ENCODE data around the gene MED26.
A peak's percentile ranks its signal among the peaks of the same experiment; 100 is the strongest.

Gene MED26

GRCh38 chr19:16649734-16650133, 21.7 kb upstream of the MED26 start:
- DNase-seq = peak; percentile 30

DNA sequence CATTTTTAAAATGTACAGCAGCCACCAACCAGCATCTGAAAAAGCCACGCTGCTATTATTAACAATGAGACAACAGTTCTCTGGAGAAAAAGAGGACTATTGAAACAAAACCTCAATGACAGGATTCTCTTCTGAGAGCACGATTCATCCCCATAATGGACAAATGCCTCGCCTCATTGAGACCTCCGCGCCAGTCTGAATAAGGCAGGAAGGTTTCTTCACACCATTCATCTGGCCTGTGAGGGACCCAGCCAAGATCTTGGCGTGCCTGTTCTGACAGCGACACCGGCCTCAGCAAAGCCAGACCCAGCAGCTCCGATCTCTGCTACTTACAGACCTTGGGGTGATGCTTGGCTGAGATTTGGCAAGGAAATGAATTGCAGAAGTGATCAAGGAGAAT, 17.1 kb upstream of the MED26 start:
- DNase-seq = no peak

DNA sequence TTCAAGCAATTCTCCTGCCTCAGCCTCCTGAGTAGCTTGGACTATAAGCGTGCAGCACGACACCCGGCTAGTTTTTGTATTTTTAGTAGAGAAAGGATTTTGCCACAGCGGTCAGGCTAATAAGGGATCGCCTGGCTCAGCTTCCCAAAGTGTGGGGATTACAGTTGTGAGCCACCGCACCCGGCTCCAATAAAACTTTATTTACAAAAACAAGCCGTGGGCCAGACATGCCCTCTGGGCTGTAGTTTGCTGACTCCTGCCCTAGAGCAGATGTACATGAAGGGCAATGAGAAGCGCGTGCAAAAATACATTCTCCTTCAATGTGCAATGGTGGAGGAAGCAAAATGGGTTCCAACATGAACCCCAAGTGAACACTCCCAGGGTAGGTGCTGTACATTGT, 13.7 kb upstream of the MED26 start:
- no peak for DNase-seq

GRCh38 chr19:16640951-16641350, 12.9 kb upstream of the MED26 start:
- DNase-seq = no peak

DNA sequence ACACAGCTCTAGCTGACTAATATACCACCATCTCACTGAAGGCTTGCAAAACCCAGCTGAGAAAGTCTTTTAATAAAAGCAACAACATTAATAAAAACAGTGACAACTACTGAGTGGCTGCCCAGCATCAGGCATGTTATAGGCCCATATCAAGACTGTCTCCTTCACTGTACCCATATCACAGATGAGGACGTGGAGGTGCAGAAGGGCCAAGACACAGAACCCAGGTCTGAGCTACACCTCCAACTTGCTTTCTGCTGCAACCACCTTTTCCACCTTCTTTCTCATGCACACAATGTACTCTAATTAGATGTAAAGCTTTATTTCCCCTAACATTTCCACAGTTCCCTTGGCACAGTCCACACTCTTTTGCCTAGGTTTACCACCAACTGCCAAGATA, 10.7 kb upstream of the MED26 start:
- no peak for DNase-seq

DNA sequence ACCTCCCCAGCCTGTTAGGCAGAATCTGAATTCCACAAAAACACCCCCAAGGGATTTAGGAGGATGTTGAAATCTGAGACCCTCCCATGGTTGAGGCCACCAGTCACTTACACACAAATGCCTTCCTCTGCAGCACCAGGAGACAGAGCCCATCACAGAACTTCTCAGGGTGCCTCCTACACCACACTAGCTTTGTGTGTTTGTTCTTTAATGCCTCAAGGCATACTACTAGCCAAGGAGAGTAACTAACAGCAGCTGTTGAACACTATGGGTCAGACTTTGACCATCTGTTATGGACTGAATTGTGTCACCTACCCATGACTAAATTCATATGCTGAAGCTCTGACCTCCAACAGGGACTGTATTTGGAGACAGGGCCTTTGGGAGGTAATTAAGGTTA, 9.5 kb upstream of the MED26 start:
- DNase-seq = no peak

DNA sequence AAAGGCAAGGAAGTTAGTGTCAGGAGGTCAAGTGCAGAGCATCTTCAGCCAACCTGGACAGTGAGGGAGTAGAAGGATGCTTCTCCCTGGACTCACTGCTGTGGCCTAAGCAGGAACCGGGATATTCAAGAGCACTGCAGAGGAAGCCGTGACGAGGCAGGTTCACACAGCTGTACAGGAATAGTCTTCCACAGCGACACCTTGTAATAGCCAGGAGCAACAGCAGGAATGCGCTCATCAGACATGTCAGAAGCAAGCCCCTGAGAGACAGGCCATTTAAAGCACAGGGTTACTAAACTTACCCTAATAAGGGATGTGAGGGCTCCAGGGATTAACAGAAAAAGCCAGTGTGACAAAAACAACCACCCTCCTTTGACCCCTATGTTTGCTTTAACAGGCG, 3.5 kb upstream of the MED26 start:
- DNase-seq = no peak

- DNase-seq = peak; percentile 35
Observed at GRCh38 chr19:16628984-16629691, 1.1 kb upstream of the MED26 start.

DNA sequence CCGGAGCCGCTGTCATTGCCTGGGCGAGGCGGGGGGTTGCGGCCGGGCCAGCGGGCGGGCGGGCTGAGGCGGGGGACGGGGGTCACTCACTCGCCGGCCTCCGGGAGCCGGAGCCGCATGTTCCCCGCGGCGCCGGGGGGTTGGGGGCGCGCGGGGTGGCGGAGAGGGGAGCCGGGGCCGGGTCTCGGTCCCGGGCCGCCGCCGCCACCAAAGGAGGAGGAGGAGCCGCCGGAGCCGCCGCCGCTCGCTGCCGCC, 149 bp downstream of the MED26 start:
- no peak for DNase-seq

GRCh38 chr19:16627193-16627927, 644 bp downstream of the MED26 start:
- peak; percentile 63 for DNase-seq

DNA sequence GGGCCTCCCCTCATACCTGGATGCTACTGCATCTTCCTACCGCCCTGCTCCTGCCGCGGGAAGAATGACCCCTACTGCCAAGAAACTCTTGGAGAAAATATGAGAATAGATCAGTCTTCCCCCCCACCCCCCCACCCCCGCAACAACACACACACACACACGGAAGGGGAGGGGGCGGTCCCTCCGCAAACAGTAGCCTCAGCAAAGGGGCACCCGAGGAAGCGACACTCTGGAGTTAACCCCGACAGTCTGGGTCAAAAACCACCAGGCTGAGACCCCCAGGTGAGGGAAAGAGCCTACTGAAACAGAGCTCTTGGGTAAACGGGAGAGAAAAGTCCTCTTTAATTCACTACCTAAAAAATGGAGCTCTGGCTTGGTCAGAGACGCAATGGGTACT, 1.2 kb downstream of the MED26 start:
- no peak for DNase-seq

GRCh38 chr19:16625163-16625958, 2.6 kb downstream of the MED26 start:
- DNase-seq = no peak

GRCh38 chr19:16624236-16624635, 3.8 kb downstream of the MED26 start:
- no peak for DNase-seq

GRCh38 chr19:16623576-16623975, 4.4 kb downstream of the MED26 start:
- DNase-seq = no peak

- DNase-seq = no peak
Observed at GRCh38 chr19:16623066-16623465, 4.9 kb downstream of the MED26 start.

DNA sequence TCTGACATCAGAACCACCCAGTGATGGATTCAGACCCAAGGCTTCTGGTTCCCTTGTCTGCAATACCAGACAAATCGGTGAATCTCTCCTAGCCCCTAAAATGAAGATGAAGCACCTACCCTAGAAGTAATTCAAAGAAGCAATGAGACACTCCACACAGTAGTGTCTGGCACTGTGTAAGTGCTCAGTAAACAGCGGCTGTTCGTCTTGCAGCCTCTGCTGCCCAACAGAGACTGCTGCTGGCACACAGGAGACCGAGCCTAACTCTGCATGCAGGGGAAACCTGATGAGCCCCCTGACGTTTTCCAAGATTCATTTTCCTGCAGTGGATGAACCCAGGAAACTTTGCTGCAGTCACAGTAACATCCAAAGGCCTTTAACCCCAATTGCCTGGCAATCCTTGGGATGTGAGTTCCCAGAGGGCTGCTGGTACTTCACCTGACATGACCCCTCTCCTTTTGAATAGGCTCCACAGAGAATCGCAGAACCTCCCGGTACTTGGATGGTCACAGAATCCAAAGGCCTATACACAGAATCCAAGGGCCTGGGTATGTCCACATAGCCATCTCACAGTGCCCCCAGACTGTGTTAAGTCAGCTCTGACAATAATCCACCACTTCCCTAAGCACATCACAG, 6.7 kb downstream of the MED26 start:
- DNase-seq = no peak

- DNase-seq = no peak
Observed at GRCh38 chr19:16620584-16620983, 7.4 kb downstream of the MED26 start.

GRCh38 chr19:16620018-16620417, 8.0 kb downstream of the MED26 start:
- no peak for DNase-seq

- DNase-seq = peak; percentile 50
Observed at GRCh38 chr19:16619457-16619856, 8.5 kb downstream of the MED26 start.

- DNase-seq = no peak
Observed at GRCh38 chr19:16618248-16618647, 9.8 kb downstream of the MED26 start.

- DNase-seq = no peak
Observed at GRCh38 chr19:16615808-16616207, 12.2 kb downstream of the MED26 start.

- no peak for DNase-seq
Observed at GRCh38 chr19:16614941-16615340, 13.1 kb downstream of the MED26 start.

DNA sequence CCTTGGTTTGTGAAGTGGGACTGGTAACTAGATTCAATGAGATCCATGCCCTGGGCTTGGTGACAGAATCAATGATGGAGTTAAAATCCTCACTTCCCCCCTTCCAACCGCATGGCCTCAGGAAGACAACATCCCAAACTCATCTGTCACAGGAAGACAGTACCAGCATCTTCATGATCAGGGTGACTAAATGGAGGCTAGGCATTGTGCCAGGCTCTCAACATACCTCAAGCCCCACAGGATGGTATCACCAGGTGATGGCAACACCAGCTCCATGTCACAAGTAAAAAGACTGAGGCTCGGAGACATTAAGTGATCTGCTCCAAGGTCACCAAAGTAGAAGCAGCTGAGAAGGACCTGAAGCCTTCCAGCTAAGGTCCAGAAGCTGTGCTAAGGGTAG, 14.2 kb downstream of the MED26 start:
- no peak for DNase-seq

DNA sequence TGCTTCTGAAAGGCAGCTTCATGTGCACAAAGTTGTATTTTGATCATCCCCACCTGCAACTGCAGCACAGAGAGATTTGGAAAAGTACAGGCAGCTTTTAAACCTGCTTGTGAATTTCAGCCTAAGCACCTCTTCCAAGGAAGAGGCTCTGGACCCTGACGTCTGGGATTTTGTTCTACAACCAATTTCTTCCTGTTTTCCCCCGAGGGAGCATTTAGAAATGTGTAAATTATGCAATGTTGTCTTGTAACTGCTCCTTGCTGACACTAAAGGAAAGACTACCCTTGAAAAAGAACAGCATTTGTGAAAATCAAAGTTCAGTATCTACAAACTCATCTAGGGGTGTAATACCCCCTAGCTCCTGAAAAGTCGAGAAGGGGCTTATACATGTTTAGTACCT, 15.4 kb downstream of the MED26 start:
- no peak for DNase-seq

Measured in hematopoietic multipotent progenitor cell treated with erythropoietin and hydrocortisone succinate and interleukin-3 and kit ligand, for 4 days (in vitro differentiated cells).